Thyroid gland (tissue), 4 donors: ENCODE data around the gene RPS3A.

ENCODE experiments used
- CTCF ChIP-seq, 6 experiments: fragments of 200-600 bp in 3 of 6; fragments of 450-650 bp in 3 of 6; sonication (generic) in 3 of 6; IDR thresholded peaks; one replicate each; pipeline ENCODE4 v1.5.1; 2016 to 2019; ENCODE audit warnings: antibody characterized with exemption in 6 of 6, mild to moderate bottlenecking in 2 of 6, inconsistent platforms in 1 of 6, moderate library complexity in 1 of 6
- POLR2A ChIP-seq, 2 donors: fragments of 450-650 bp; IDR thresholded peaks; one replicate each; pipeline ENCODE4 v1.6.1; 2017; ENCODE audit warnings: antibody characterized with exemption in 2 of 2, mild to moderate bottlenecking in 2 of 2, moderate library complexity in 1 of 2

GRCh38 chr4:151074416-151074916, 25.0 kb upstream of the RPS3A start:
- TF ChIP-seq POLR2A (IDR thresholded peaks at IDR 0.05) (no peak), CTCF (IDR thresholded peaks at IDR 0.05) (no peak)
